ENCODE measurements around the gene ASCL2. TPM values are rescaled to one million over a fixed set of nuclear protein-coding genes. Genes with fewer than 3 reads are reported as not detected.

The ASCL2 gene, protein sequence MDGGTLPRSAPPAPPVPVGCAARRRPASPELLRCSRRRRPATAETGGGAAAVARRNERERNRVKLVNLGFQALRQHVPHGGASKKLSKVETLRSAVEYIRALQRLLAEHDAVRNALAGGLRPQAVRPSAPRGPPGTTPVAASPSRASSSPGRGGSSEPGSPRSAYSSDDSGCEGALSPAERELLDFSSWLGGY
- total RNA-seq: 0.87 and 6.7 TPM in 2 replicates

DNA sequence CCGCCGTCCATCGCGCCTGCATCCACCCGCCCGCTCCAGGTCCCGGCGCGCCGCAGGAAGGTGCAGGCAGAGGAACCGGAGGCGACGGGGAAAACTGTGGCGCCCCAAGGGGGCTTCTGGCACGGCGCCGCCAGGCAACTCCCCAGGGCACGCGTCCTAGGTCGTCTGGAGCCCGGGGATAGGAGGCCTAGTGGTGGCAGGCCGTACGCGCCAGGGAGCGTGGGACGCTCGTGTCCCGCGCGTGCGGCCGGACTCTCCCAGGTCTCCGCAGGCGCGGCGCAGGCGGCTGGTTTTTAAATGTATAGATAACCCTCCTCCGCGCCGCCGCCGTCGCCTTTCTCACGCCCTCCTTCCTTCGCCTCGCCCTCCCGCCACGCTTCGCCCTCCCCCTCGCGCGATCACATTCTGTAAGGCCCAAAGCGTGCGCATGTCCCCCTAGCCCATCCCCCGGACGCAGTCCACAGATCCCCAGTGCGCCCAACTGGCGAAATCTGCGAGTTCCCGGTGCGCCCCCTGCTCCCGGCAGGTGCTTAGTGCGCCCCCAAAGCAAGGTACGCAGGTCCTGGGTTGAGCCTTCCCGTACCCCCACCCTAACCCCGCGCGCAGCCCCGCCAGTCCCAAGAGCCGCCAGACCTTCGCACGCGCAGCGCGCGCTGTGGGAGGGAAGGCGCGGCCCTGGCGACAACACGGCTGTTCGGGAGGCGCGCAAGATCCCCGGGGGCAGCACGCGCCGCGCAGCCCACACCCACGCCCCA lies at the start of gene ASCL2:
Gene ASCL2, minus strand, starts transcription at position 267 of the 755 bp plus-strand sequence. Its CDS starts 256 bp downstream, at position 11.

DNA sequence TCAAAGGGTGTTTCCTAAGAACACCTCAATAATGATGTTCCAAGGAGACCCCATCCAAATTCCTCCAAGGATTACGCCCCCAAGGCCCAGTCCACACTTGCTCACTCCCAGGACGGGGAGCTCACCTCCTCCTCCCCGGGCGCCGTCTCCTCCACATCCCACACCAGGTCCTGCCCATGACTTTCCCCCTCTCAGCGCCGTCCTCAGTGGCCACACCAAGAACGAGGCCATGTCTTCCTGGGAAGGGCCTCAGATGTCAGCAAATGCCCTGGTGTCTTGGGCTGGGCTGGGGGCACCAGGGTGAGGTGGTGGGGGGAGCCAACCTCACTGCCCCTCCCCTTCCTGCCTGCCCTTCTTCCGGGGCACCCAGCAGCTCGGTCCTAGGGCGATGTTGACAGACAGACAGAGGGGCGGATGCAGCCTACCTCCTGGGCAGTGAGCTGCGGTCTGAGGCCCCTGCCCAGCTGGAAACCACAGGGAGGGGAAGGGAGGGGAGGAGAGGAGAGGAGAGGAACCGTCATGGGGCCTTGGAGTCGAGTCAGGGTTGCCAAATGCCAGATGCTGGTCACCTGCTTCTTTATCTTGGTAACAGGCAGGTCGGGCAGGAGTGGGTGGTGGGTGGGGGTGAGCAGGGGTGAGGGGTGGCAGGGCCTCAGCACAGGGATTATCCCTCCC lies 31.4 kb upstream of the ASCL2 start, which contains the start of the genes C11orf21 and TSPAN32:
Gene C11orf21, minus strand, starts transcription at position 288 of the 675 bp plus-strand sequence. Its CDS starts 110 bp downstream, at position 178.
Gene TSPAN32, plus strand, starts transcription at position 383 of the 675 bp plus-strand sequence. Its CDS starts 137 bp downstream, at position 520.

Other genes with a start within 250 kb of the ASCL2 start
- gene IGF2, start 131.2 kb downstream of the ASCL2 start, total RNA-seq: 2,734 and 9,662 TPM in 2 replicates
- gene INS, start 109.4 kb downstream of the ASCL2 start, total RNA-seq: 1.6 TPM in 1 of 2 replicates, not detected in the other
- 41.6 and 341 TPM in 2 replicates for gene TH, start 98.8 kb downstream of the ASCL2 start, total RNA-seq
- gene C11orf21, start 31.3 kb upstream of the ASCL2 start, total RNA-seq: under 0.01 TPM in 1 of 2 replicates, not detected in the other
- gene TSPAN32, start 31.4 kb upstream of the ASCL2 start, total RNA-seq: not detected in 2 replicates
- 190 and 198 TPM in 2 replicates for gene CD81, start 106.7 kb upstream of the ASCL2 start, total RNA-seq
- 36.5 and 60.1 TPM in 2 replicates for gene TSSC4, start 130.2 kb upstream of the ASCL2 start, total RNA-seq
- under 0.01 TPM in 1 of 2 replicates, not detected in the other for gene TRPM5, start 173.9 kb upstream of the ASCL2 start, total RNA-seq
- gene KCNQ1, start 174.4 kb upstream of the ASCL2 start, total RNA-seq: 0.39 TPM in 1 of 2 replicates, not detected in the other